ENCODE results near the gene DCD.

DCD gene

GRCh38 chr12:54605138-54605970 lies 42.8 kb downstream of the DCD start:
- no peak for DNase-seq

GRCh38 chr12:54604436-54604835 lies 43.7 kb downstream of the DCD start:
- DNase-seq: no peak

GRCh38 chr12:54603872-54604271 lies 44.3 kb downstream of the DCD start:
- peak; percentile 17 for DNase-seq

GRCh38 chr12:54603173-54603814 lies 44.9 kb downstream of the DCD start:
- DNase-seq: peak; percentile 77

GRCh38 chr12:54602661-54603060 lies 45.5 kb downstream of the DCD start:
- DNase-seq: no peak

GRCh38 chr12:54601841-54602240 lies 46.3 kb downstream of the DCD start:
- peak; percentile 20 for DNase-seq

- DNase-seq: no peak
Measured at GRCh38 chr12:54598970-54599369, 49.2 kb downstream of the DCD start.

- peak; percentile 81 for DNase-seq
Measured at GRCh38 chr12:54596526-54596946, 51.6 kb downstream of the DCD start.

- no peak for DNase-seq
Measured at GRCh38 chr12:54595471-54595870, 52.7 kb downstream of the DCD start.
